K562 (cell line): Measurements from ENCODE around the gene CAMK2A. TPM values are rescaled to one million over a fixed set of nuclear protein-coding genes. Genes with fewer than 3 reads are reported as not detected.

Experiments
- ATAC-seq: fragments of 200-7000 bp; cut with Tn5 transposase; 3 replicates; pipeline ENCODE4 v1.9.1; 2020; ENCODE audit warnings: moderate library complexity
- BruUV-seq: library from RNA; stranded (reverse); fragments of 400-500 nt; replicated peaks from 2 replicates; lab custom pipeline; 2021; lab: Mats Ljungman, UMichigan
- CTCF ChIA-PET: fragments of 300-600 bp; formaldehyde crosslinking; extraction: SDS; loops from one replicate; lab custom pipeline; 2021; ENCODE audit warnings: low intra/inter-chr PET ratio; lab: Yijun Ruan, JAX
- POLR2A ChIA-PET: fragments of 300-600, 350-650 bp; sonication (Branson Sonifier 250); formaldehyde crosslinking; extraction: SDS; loops from one replicate; lab custom pipeline; 2021; ENCODE audit warnings: antibody characterized with exemption, inconsistent platforms; lab: Yijun Ruan, JAX
- DNase-seq, 4 experiments: peaks; one replicate each; pipeline versions ENCODE4 v3.0.0 to v3.0.0-alpha.2; 2011 to 2018; ENCODE audit warnings: low spot score in 3 of 4, mixed read lengths in 3 of 4; ENCODE audit errors: extremely low read depth in 1 of 4
- FAIRE-seq: peaks from 2 replicates; lab custom pipeline; 2011; peaks lifted over from hg19 to GRCh38; lab: Jason Lieb, UNC
- H2AFZ ChIP-seq: 2 replicates; pipeline ENCODE4 v1.6.0; 2011; ENCODE audit warnings: low read depth, low read length, control low read depth, inconsistent platforms
- H3K27ac ChIP-seq: fragments of 200-600 bp; 3 replicates; pipeline ENCODE4 v1.8.0; 2011; ENCODE audit warnings: low read depth, mild to moderate bottlenecking, control low read depth, inconsistent platforms, low read length, moderate library complexity, mixed read lengths; ENCODE audit errors: extremely low read depth
- H3K27me3 ChIP-seq, 2 experiments: fragments of 300-600 bp in 1 of 2; 2 replicates in 1 of 2; 3 replicates in 1 of 2; pipeline versions ENCODE4 v1.6.0 to v1.8.0; 2011; ENCODE audit warnings: inconsistent platforms in 2 of 2, low read length in 2 of 2, mild to moderate bottlenecking in 1 of 2, mixed read lengths in 1 of 2, moderate library complexity in 1 of 2; ENCODE audit not compliant: control insufficient read depth in 2 of 2, insufficient read depth in 2 of 2
- H3K36me3 ChIP-seq: fragments of 300-600 bp; 3 replicates; pipeline ENCODE4 v1.8.0; 2011; ENCODE audit warnings: mild to moderate bottlenecking, low read length, inconsistent platforms; ENCODE audit not compliant: control insufficient read depth, insufficient read depth
- H3K4me1 ChIP-seq, 2 experiments: fragments of 200-600 bp in 1 of 2; replicated peaks in 1 of 2; 2 replicates in 1 of 2; 3 replicates in 1 of 2; pipeline versions ENCODE4 v1.5.1 to v1.8.0; 2011; ENCODE audit warnings: inconsistent platforms in 2 of 2, low read length in 2 of 2, mild to moderate bottlenecking in 1 of 2, mixed read lengths in 1 of 2, moderate library complexity in 1 of 2; ENCODE audit not compliant: control insufficient read depth in 2 of 2, insufficient read depth in 2 of 2
- H3K4me2 ChIP-seq: 2 replicates; pipeline ENCODE4 v1.6.1; 2011; ENCODE audit warnings: low read length, control low read depth, inconsistent platforms, mixed read lengths; ENCODE audit not compliant: insufficient read depth
- H3K4me3 ChIP-seq: fragments of 200-600 bp; sonication (generic), shearing (Covaris generic); 2 replicates; pipeline ENCODE4 v1.5.1; 2016; ENCODE audit warnings: control low read depth, inconsistent platforms
- H3K79me2 ChIP-seq: fragments of 200-600 bp; 3 replicates; pipeline ENCODE4 v1.8.0; 2011; ENCODE audit warnings: low read length, inconsistent platforms; ENCODE audit not compliant: control insufficient read depth, insufficient read depth
- H3K9ac ChIP-seq, 2 experiments: 2 replicates each; pipeline versions ENCODE4 v1.6.0 to v1.6.1; 2011; ENCODE audit warnings: low read depth in 2 of 2, low read length in 2 of 2, control low read depth in 1 of 2, inconsistent platforms in 1 of 2, mild to moderate bottlenecking in 1 of 2, mixed read lengths in 1 of 2; ENCODE audit not compliant: insufficient read depth in 1 of 2
- H3K9me1 ChIP-seq: one replicate; pipeline ENCODE4 v1.6.0; 2011; ENCODE audit warnings: inconsistent platforms, mild to moderate bottlenecking, low read length, moderate library complexity; ENCODE audit not compliant: control insufficient read depth, insufficient read depth
- H3K9me3 ChIP-seq: replicated peaks from 2 replicates; pipeline ENCODE4 v1.5.1; 2011; ENCODE audit warnings: low read depth, low read length, inconsistent platforms; ENCODE audit not compliant: control insufficient read depth, insufficient read depth
- H4K20me1 ChIP-seq: replicated peaks from 2 replicates; pipeline ENCODE4 v1.6.1; 2011; ENCODE audit warnings: low read length, inconsistent platforms, mixed read lengths; ENCODE audit not compliant: control insufficient read depth, insufficient read depth
- ARID3B ChIP-seq: fragments of 250-450 bp; sonication (Bioruptor Pico); IDR thresholded peaks from 2 replicates; pipeline ENCODE4 v1.4.0; 2020; ENCODE audit warnings: borderline replicate concordance
- ARID4B ChIP-seq: sonication (generic); formaldehyde crosslinking; IDR thresholded peaks from 2 replicates; pipeline ENCODE4 v1.8.0; 2022; ENCODE audit warnings: mild to moderate bottlenecking, missing genetic modification reagents
- CREBBP ChIP-seq: IDR thresholded peaks from one replicate; pipeline ENCODE4 v1.6.1; 2012; ENCODE audit warnings: low read depth, mild to moderate bottlenecking, control low read depth, inconsistent platforms, low read length
- EP300 ChIP-seq: IDR thresholded peaks from 2 replicates; pipeline ENCODE4 v1.6.1; 2012; ENCODE audit warnings: low read length, improper control_type of control experiment
- KLF1 ChIP-seq: fragments of 450-650 bp; IDR thresholded peaks from 2 replicates; pipeline ENCODE4 v1.6.1; 2016; ENCODE audit warnings: missing genetic modification characterization, missing compliant biosample characterization
- PCBP1 ChIP-seq: fragments of 200-400 bp; formaldehyde crosslinking; IDR thresholded peaks from 2 replicates; pipeline ENCODE4 v1.6.1; 2018; ENCODE audit warnings: mild to moderate bottlenecking, low read depth, low read length; ENCODE audit not compliant: poor library complexity, severe bottlenecking
- PHF8 ChIP-seq: fragments of 200-600 bp; sonication (generic); IDR thresholded peaks from 2 replicates; pipeline ENCODE4 v1.6.1; 2012; ENCODE audit warnings: mixed run types, mild to moderate bottlenecking, inconsistent platforms, low read length, moderate library complexity, borderline replicate concordance
- XRCC3 ChIP-seq: fragments of 450-650 bp; IDR thresholded peaks from 2 replicates; pipeline ENCODE4 v1.6.1; 2017; ENCODE audit warnings: mild to moderate bottlenecking, moderate library complexity
- ZBTB8A ChIP-seq: fragments of 450-650 bp; IDR thresholded peaks from 2 replicates; pipeline ENCODE4 v1.6.1; 2018; ENCODE audit warnings: mild to moderate bottlenecking, moderate library complexity; ENCODE audit not compliant: partially characterized antibody
- ZSCAN32 ChIP-seq: fragments of 450-650 bp; formaldehyde crosslinking; IDR thresholded peaks from 2 replicates; pipeline ENCODE4 v1.4.0; 2020; ENCODE audit warnings: mild to moderate bottlenecking, moderate library complexity
- WGBS: fragments of 100-300 bp; shearing (Covaris generic); methylation state at CpG from one replicate; pipeline ENCODE4 v1.1.6; 2016; ENCODE audit warnings: low coverage, mixed read lengths; ENCODE audit not compliant: insufficient coverage; ENCODE audit errors: missing lambda C conversion rate; 5-methylcytosine and 5-hydroxymethylcytosine counted together
- in situ Hi-C: fragments of 300-500 bp; cut with MboI; formaldehyde crosslinking; loops from 4 replicates; pipeline ENCODE4 v1.15.0; 2018; ENCODE audit warnings: inconsistent platforms, mixed read lengths
- intact Hi-C: fragments of 100-400 bp; cut with micrococcal nuclease; formaldehyde crosslinking; loops from 2 replicates; pipeline ENCODE4 v1.14.2; 2022
- polyA plus RNA-seq, 8 experiments: library from polyadenylated mRNA; depleted of rRNA in 4 of 8; stranded (reverse) in 5 of 8; unstranded in 3 of 8; fragments of >200 nt; fragmentation: Nextera tagmentation in 2 of 8; fragmentation: Illumina TruSeq in 1 of 8; extraction: Ambion mirVana in 2 of 8; extraction: Trizol in 1 of 8; gene quantifications; 2 replicates each; pipeline versions ENCODE4 v1.2.1 to v1.2.3, GENCODE V29; 2011 to 2014; ENCODE audit warnings: inconsistent platforms in 1 of 8, missing spikeins in 1 of 8
- total RNA-seq, 7 experiments: library from RNA; depleted of rRNA in 6 of 7; stranded (reverse); fragments of >200 nt in 6 of 7; fragmentation: Illumina TruSeq in 2 of 7; extraction: Trizol in 2 of 7; gene quantifications; 2 replicates each; pipeline versions ENCODE4 v1.2.1 to v1.2.3, GENCODE V29; 2011 to 2021; ENCODE audit warnings: low replicate concordance in 1 of 7
- TF ChIP-seq, protein P1 (sequence below): fragments of 250-450 bp; sonication (Bioruptor Pico); IDR thresholded peaks from 2 replicates; pipeline ENCODE4 v1.4.0; 2020

The CAMK2A gene
- total and polyA plus RNA-seq, 9 of the 15 experiments (the other 6 are each of a cell fraction or from before 2014, with no cell fraction given) = 0.01 to 0.18 (median 0.04) TPM; not detected in 6

DNA sequence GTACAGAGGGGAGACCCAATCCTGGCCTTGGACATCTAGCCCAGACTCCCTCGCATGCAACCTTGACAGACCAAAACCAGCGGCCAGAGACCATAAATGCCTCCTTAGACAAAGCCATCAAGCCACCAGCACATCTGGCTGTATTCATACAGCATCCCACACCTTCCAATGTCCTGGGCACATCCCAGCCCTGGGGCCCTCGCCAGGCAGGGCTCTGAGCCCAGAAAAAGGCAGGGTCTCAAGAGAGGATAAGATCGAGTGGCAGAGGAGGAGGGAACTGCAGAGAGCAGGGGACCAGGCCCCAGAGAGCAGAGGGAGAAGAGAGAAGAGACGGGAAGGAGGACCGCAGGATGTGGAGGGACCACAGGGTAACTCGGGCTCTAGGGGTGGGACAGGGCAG is 45.4 kb downstream of the CAMK2A start:
- H3K4me1 ChIP-seq = peaks cover 21 to 23% of the 10 kb centered on the region in 2 experiments
- no peaks in the 10 kb centered on the region for H3K9me3 ChIP-seq
- no peak overlapping the region for H3K4me3 ChIP-seq
- DNase-seq = no peak
- ChIA-PET CTCF (no interaction called here), POLR2A (no interaction called here)
- H3K36me3 ChIP-seq = no peaks in the 10 kb centered on the region
- no peak for FAIRE-seq
- in situ Hi-C loops = no loop called here
- intact Hi-C loops = no loop called here
- H3K27me3 ChIP-seq = peaks cover 15 to 40% of the 10 kb centered on the region in 2 experiments; a peak in 4 of 5 replicates
- H2AFZ ChIP-seq = no peak overlapping the region
- H3K4me2 ChIP-seq = no peak overlapping the region
- H3K79me2 ChIP-seq = no peaks in the 10 kb centered on the region
- no peaks in the 10 kb centered on the region for H3K9me1 ChIP-seq
- no TSS peak for BruUV-seq
- H4K20me1 ChIP-seq = no peaks in the 10 kb centered on the region
- no peak overlapping the region for H3K9ac ChIP-seq
- no peak overlapping the region for H3K27ac ChIP-seq
- WGBS = 13% methylated on average over 7 of the region's 7 CpGs
- ATAC-seq = no peak
- TF ChIP-seq ZSCAN32 (CRISPR knock-in tag) (no peak), EP300 (no peak), CREBBP (no peak), ARID3B (CRISPR knock-in tag) (no peak), ARID4B (CRISPR knock-in tag) (no peak), XRCC3 (no peak), PHF8 (no peak), ZBTB8A (no peak), KLF1 (no peak), PCBP1 (no peak)
- TF ChIP-seq, protein P1, sequence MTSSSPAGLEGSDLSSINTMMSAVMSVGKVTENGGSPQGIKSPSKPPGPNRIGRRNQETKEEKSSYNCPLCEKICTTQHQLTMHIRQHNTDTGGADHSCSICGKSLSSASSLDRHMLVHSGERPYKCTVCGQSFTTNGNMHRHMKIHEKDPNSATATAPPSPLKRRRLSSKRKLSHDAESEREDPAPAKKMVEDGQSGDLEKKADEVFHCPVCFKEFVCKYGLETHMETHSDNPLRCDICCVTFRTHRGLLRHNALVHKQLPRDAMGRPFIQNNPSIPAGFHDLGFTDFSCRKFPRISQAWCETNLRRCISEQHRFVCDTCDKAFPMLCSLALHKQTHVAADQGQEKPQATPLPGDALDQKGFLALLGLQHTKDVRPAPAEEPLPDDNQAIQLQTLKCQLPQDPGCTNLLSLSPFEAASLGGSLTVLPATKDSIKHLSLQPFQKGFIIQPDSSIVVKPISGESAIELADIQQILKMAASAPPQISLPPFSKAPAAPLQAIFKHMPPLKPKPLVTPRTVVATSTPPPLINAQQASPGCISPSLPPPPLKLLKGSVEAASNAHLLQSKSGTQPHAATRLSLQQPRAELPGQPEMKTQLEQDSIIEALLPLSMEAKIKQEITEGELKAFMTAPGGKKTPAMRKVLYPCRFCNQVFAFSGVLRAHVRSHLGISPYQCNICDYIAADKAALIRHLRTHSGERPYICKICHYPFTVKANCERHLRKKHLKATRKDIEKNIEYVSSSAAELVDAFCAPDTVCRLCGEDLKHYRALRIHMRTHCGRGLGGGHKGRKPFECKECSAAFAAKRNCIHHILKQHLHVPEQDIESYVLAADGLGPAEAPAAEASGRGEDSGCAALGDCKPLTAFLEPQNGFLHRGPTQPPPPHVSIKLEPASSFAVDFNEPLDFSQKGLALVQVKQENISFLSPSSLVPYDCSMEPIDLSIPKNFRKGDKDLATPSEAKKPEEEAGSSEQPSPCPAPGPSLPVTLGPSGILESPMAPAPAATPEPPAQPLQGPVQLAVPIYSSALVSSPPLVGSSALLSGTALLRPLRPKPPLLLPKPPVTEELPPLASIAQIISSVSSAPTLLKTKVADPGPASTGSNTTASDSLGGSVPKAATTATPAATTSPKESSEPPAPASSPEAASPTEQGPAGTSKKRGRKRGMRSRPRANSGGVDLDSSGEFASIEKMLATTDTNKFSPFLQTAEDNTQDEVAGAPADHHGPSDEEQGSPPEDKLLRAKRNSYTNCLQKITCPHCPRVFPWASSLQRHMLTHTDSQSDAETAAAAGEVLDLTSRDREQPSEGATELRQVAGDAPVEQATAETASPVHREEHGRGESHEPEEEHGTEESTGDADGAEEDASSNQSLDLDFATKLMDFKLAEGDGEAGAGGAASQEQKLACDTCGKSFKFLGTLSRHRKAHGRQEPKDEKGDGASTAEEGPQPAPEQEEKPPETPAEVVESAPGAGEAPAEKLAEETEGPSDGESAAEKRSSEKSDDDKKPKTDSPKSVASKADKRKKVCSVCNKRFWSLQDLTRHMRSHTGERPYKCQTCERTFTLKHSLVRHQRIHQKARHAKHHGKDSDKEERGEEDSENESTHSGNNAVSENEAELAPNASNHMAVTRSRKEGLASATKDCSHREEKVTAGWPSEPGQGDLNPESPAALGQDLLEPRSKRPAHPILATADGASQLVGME (CRISPR knock-in tag) = no peak
